ENCODE measurements around the gene ATP8A2. TPM values are rescaled to one million over a fixed set of nuclear protein-coding genes. Genes with fewer than 3 reads are reported as not detected.

ATP8A2 gene
- 77.0 TPM for total RNA-seq

GRCh38 chr13:25371875-25372283 lies at the start of gene ATP8A2:
Gene ATP8A2, plus strand, starts transcription at chr13:25371974. Its CDS starts 239 bp downstream, at chr13:25372213.

GRCh38 chr13:26051657-26052311 lies 680.0 kb downstream of the ATP8A2 start, which contains the start of gene SHISA2:
Gene SHISA2, minus strand, starts transcription at chr13:26052016. Its CDS starts 1,041 bp downstream, at chr13:26050975.

Small RNAs within 50 kb of the gene (small RNA-seq; reads per million reads assigned to genes)
- not detected for gene RN7SL741P
- gene RNU6-78P = not detected
- gene RNY1P3 = 0.41 reads per million, percentile 42 among the genes with 10 or more reads in this experiment

Other genes starting within 250 kb of the ATP8A2 start
- 99.9 TPM for gene AMER2, start 199.7 kb upstream of the ATP8A2 start, total RNA-seq
- gene MTMR6, start 84.5 kb upstream of the ATP8A2 start, total RNA-seq = 38.1 TPM
- gene NUP58, start 70.3 kb upstream of the ATP8A2 start, total RNA-seq = 111 TPM

Measured in diencephalon (tissue), 1 donor.